ENCODE results near the gene MYT1. TPM values are rescaled to one million over a fixed set of nuclear protein-coding genes. Genes with fewer than 3 reads are reported as not detected.
A peak's percentile ranks its signal among the peaks of the same experiment; 100 is the strongest.

MYT1 gene
- total and polyA plus RNA-seq, 2 of the 13 experiments (the other 11 are each of a cell fraction or from before 2014, with no cell fraction given) = 0.58 to 2.5 TPM

DNA sequence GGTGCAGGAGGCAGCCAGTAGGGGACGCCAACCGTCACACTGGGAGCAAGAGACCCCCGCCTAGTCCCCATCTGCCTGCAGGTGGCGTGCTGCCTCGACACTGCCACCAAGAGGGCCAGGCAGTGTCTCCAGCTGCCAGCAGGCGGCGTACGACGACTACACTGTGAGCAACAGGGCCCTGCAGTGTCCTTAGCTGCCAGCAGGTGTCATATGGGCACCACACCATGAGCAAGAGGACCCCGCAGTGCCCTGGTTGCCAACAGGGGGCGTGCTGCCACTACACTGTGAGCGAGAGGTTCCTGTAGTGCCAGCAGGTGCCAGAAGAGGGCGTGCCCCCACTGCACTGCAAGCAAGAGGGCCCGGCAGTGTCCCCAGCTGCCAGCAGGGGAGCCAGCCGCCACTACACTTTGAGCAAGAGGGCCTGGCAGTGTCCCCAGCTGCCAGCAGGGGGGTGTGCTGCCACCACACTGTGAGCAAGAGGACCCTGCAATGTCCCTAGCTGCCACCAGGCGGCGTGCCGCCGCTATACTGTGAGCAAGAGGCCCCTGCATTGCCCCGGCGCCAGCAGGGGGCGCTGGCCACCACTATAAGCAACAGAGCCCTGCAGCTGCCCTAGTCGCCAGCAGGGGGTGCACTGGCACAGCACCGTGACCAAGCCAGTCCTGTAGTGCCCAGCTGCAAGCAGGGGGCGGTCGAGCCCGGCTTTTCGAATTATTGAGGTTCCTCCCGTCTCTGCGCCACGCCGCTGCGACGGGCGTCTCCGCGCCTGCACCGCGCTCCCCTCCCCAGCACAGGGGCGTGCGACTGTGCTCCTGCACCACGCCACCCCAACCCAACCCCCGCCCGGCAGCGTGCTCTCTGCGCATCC is 121.6 kb downstream of the MYT1 start (continued):
- TF ChIP-seq, protein P1, sequence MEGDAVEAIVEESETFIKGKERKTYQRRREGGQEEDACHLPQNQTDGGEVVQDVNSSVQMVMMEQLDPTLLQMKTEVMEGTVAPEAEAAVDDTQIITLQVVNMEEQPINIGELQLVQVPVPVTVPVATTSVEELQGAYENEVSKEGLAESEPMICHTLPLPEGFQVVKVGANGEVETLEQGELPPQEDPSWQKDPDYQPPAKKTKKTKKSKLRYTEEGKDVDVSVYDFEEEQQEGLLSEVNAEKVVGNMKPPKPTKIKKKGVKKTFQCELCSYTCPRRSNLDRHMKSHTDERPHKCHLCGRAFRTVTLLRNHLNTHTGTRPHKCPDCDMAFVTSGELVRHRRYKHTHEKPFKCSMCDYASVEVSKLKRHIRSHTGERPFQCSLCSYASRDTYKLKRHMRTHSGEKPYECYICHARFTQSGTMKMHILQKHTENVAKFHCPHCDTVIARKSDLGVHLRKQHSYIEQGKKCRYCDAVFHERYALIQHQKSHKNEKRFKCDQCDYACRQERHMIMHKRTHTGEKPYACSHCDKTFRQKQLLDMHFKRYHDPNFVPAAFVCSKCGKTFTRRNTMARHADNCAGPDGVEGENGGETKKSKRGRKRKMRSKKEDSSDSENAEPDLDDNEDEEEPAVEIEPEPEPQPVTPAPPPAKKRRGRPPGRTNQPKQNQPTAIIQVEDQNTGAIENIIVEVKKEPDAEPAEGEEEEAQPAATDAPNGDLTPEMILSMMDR (CRISPR knock-in tag; IDR thresholded peaks at IDR 0.05) = peak; percentile 83
- TF ChIP-seq, protein P2, sequence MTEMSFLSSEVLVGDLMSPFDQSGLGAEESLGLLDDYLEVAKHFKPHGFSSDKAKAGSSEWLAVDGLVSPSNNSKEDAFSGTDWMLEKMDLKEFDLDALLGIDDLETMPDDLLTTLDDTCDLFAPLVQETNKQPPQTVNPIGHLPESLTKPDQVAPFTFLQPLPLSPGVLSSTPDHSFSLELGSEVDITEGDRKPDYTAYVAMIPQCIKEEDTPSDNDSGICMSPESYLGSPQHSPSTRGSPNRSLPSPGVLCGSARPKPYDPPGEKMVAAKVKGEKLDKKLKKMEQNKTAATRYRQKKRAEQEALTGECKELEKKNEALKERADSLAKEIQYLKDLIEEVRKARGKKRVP (CRISPR knock-in tag; IDR thresholded peaks at IDR 0.05) = 0 out of 4 replicates have a peak, but pooled peaks of 1 of the 2 experiments have one; percentile 28
- 0 out of 2 replicates have a peak, but pooled peaks have one; percentile 44 for TF ChIP-seq ZSCAN25 (CRISPR knock-in tag; IDR thresholded peaks at IDR 0.05)
- TF ChIP-seq MTA1 (CRISPR knock-in tag; IDR thresholded peaks at IDR 0.05; ENCODE audit: borderline replicate concordance) = peak; percentile 55; the same call in 1 of the 2 replicates
- 0 out of 2 replicates have a peak, but pooled peaks have one; percentile 36 for TF ChIP-seq ZNF772 (CRISPR knock-in tag; IDR thresholded peaks at IDR 0.05)
- peak; percentile 44; the same call in 1 of the 2 replicates for TF ChIP-seq BORCS8-MEF2B (CRISPR knock-in tag; IDR thresholded peaks at IDR 0.05)
- TF ChIP-seq, protein P3, sequence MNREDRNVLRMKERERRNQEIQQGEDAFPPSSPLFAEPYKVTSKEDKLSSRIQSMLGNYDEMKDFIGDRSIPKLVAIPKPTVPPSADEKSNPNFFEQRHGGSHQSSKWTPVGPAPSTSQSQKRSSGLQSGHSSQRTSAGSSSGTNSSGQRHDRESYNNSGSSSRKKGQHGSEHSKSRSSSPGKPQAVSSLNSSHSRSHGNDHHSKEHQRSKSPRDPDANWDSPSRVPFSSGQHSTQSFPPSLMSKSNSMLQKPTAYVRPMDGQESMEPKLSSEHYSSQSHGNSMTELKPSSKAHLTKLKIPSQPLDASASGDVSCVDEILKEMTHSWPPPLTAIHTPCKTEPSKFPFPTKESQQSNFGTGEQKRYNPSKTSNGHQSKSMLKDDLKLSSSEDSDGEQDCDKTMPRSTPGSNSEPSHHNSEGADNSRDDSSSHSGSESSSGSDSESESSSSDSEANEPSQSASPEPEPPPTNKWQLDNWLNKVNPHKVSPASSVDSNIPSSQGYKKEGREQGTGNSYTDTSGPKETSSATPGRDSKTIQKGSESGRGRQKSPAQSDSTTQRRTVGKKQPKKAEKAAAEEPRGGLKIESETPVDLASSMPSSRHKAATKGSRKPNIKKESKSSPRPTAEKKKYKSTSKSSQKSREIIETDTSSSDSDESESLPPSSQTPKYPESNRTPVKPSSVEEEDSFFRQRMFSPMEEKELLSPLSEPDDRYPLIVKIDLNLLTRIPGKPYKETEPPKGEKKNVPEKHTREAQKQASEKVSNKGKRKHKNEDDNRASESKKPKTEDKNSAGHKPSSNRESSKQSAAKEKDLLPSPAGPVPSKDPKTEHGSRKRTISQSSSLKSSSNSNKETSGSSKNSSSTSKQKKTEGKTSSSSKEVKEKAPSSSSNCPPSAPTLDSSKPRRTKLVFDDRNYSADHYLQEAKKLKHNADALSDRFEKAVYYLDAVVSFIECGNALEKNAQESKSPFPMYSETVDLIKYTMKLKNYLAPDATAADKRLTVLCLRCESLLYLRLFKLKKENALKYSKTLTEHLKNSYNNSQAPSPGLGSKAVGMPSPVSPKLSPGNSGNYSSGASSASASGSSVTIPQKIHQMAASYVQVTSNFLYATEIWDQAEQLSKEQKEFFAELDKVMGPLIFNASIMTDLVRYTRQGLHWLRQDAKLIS (CRISPR knock-in tag; IDR thresholded peaks at IDR 0.05) = 0 out of 2 replicates have a peak, but pooled peaks have one; percentile 59
- peak; percentile 49; the same call in 1 of the 2 replicates for TF ChIP-seq ZBTB21 (CRISPR knock-in tag; IDR thresholded peaks at IDR 0.05)
- TF ChIP-seq CBFB (CRISPR knock-in tag; IDR thresholded peaks at IDR 0.05) = peak; percentile 55; the same call in 1 of the 2 replicates
- TF ChIP-seq ADNP (CRISPR knock-in tag; IDR thresholded peaks at IDR 0.05) = peak; percentile 68
- TF ChIP-seq, protein P4, sequence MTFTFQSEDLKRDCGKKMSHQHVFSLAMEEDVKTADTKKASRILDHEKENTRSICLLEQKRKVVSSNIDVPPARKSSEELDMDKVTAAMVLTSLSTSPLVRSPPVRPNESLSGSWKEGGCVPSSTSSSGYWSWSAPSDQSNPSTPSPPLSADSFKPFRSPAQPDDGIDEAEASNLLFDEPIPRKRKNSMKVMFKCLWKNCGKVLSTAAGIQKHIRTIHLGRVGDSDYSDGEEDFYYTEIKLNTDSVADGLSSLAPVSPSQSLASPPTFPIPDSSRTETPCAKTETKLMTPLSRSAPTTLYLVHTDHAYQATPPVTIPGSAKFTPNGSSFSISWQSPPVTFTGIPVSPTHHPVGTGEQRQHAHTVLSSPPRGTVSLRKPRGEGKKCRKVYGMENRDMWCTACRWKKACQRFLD (CRISPR knock-in tag; IDR thresholded peaks at IDR 0.05; ENCODE audit: borderline replicate concordance) = peak; percentile 52; the same call in 1 of the 2 replicates
- TF ChIP-seq, protein P5, sequence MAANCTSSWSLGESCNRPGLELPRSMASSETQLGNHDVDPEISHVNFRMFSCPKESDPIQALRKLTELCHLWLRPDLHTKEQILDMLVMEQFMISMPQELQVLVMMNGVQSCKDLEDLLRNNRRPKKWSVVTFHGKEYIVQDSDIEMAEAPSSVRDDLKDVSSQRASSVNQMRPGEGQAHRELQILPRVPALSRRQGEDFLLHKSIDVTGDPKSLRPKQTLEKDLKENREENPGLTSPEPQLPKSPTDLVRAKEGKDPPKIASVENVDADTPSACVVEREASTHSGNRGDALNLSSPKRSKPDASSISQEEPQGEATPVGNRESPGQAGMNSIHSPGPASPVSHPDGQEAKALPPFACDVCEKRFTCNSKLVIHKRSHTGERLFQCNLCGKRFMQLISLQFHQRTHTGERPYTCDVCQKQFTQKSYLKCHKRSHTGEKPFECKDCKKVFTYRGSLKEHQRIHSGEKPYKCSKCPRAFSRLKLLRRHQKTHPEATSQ (CRISPR knock-in tag; IDR thresholded peaks at IDR 0.05; ENCODE audit: borderline replicate concordance) = 0 out of 2 replicates have a peak, but pooled peaks have one; percentile 22
- peak; percentile 67; the same call in 1 of the 2 replicates for TF ChIP-seq SMAD3 (CRISPR knock-in tag; IDR thresholded peaks at IDR 0.05)
- TF ChIP-seq REPIN1 (CRISPR knock-in tag; IDR thresholded peaks at IDR 0.05; ENCODE audit: borderline replicate concordance, low read depth) = peak; percentile 75
- TF ChIP-seq SALL2 (CRISPR knock-in tag; IDR thresholded peaks at IDR 0.05) = 0 out of 2 replicates have a peak, but pooled peaks have one; percentile 23
- peak; percentile 81; the same call in 1 of the 2 replicates for TF ChIP-seq RXRA (CRISPR knock-in tag; IDR thresholded peaks at IDR 0.05)

Measured in HepG2 (cell line).